Measurements from ENCODE around the gene PACSIN2.

The PACSIN2 gene

GRCh38 chr22:42929838-42930155 is 85.2 kb downstream of the PACSIN2 start:
- no peak for TF ChIP-seq CTCF (IDR thresholded peaks at IDR 0.05)

- no peak for TF ChIP-seq CTCF (IDR thresholded peaks at IDR 0.05)
These were observed 85.7 kb downstream of the PACSIN2 start for GRCh38 chr22:42928969-42929837.

- TF ChIP-seq CTCF (IDR thresholded peaks at IDR 0.05): no peak
These were observed 87.0 kb downstream of the PACSIN2 start for GRCh38 chr22:42927966-42928365.

GRCh38 chr22:42926768-42927167 is 88.2 kb downstream of the PACSIN2 start:
- TF ChIP-seq CTCF (IDR thresholded peaks at IDR 0.05): no peak

- no peak for TF ChIP-seq CTCF (IDR thresholded peaks at IDR 0.05)
These were observed 88.8 kb downstream of the PACSIN2 start for GRCh38 chr22:42926104-42926503.

GRCh38 chr22:42925598-42925997 is 89.4 kb downstream of the PACSIN2 start:
- TF ChIP-seq CTCF (IDR thresholded peaks at IDR 0.05): no peak

- no peak for TF ChIP-seq CTCF (IDR thresholded peaks at IDR 0.05)
These were observed 90.5 kb downstream of the PACSIN2 start for GRCh38 chr22:42924436-42924835.

Measured in LNCAP (cell line).